Measurements from ENCODE around the gene ZMIZ1.

GRCh38 chr10:79125092-79125491, 56.3 kb downstream of the ZMIZ1 start:
- TF ChIP-seq MYC (IDR thresholded peaks at IDR 0.05; ENCODE audit: low read depth, low read length), result no peak
- TF ChIP-seq, protein P1, sequence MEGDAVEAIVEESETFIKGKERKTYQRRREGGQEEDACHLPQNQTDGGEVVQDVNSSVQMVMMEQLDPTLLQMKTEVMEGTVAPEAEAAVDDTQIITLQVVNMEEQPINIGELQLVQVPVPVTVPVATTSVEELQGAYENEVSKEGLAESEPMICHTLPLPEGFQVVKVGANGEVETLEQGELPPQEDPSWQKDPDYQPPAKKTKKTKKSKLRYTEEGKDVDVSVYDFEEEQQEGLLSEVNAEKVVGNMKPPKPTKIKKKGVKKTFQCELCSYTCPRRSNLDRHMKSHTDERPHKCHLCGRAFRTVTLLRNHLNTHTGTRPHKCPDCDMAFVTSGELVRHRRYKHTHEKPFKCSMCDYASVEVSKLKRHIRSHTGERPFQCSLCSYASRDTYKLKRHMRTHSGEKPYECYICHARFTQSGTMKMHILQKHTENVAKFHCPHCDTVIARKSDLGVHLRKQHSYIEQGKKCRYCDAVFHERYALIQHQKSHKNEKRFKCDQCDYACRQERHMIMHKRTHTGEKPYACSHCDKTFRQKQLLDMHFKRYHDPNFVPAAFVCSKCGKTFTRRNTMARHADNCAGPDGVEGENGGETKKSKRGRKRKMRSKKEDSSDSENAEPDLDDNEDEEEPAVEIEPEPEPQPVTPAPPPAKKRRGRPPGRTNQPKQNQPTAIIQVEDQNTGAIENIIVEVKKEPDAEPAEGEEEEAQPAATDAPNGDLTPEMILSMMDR (IDR thresholded peaks at IDR 0.05; ENCODE audit: low read depth, low read length), result no peak
- TF ChIP-seq POLR2A (IDR thresholded peaks at IDR 0.05; ENCODE audit: extremely low read depth, insufficient read length), result no peak
- TF ChIP-seq, protein P2, sequence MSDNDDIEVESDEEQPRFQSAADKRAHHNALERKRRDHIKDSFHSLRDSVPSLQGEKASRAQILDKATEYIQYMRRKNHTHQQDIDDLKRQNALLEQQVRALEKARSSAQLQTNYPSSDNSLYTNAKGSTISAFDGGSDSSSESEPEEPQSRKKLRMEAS (IDR thresholded peaks at IDR 0.05; ENCODE audit: low read depth, low read length), result no peak

Measured in NB4 (cell line).